T-helper 17 cell (primary cell): ENCODE measurements around the gene ATP2C1. TPM values are rescaled to one million over a fixed set of nuclear protein-coding genes. Genes with fewer than 3 reads are reported as not detected.
A peak's percentile ranks its signal among the peaks of the same experiment; 100 is the strongest.
"Not testable (repeated sequence)": the region's sequence is repeated elsewhere in the genome, so short reads cannot be mapped to it uniquely, and the experiment has no call there.

Source experiments
- ATAC-seq: fragments of 150-1000 bp; cut with Tn5 transposase; 2 replicates; pipeline ENCODE4 v1.10.0; 2021; ENCODE audit warnings: mild to moderate bottlenecking, moderate library complexity
- DNase-seq, 3 donors: peaks; one replicate each; pipeline versions ENCODE4 v3.0.0 to v3.0.0-alpha.2; 2020 to 2021
- H3K9me3 ChIP-seq: one replicate; pipeline ENCODE4 v1.7.0; 2013; ENCODE audit warnings: low read length, mild to moderate bottlenecking; ENCODE audit not compliant: control insufficient read depth, poor library complexity, severe bottlenecking
- H3K27ac Mint-ChIP-seq: one replicate; pipeline ENCODE4 v1.8.0; 2022; ENCODE audit warnings: mild to moderate bottlenecking, moderate library complexity, mixed read lengths
- H3K27me3 Mint-ChIP-seq: one replicate; pipeline ENCODE4 v1.8.0; 2022; ENCODE audit warnings: mixed read lengths
- H3K36me3 Mint-ChIP-seq: one replicate; pipeline ENCODE4 v1.8.0; 2022; ENCODE audit warnings: low read depth, mixed read lengths
- H3K4me1 Mint-ChIP-seq: one replicate; pipeline ENCODE4 v1.8.0; 2022; ENCODE audit warnings: mild to moderate bottlenecking, mixed read lengths
- H3K4me3 Mint-ChIP-seq: one replicate; pipeline ENCODE4 v1.8.0; 2022; ENCODE audit warnings: mild to moderate bottlenecking, moderate library complexity, mixed read lengths
- total RNA-seq, 4 donors: library from RNA in 2 of 4; stranded (reverse) in 2 of 4; gene quantifications; one replicate each; pipeline ENCODE4 v1.2.3 and lab custom pipeline; 2022 to 2026

Gene ATP2C1
- total RNA-seq, 2 donors from 2014 or later, result 57.9 to 60.0 TPM

- H3K27ac Mint-ChIP-seq, result peak overlapping the region; percentile 96
- ATAC-seq (no peak), DNase-seq (no peak)
- peaks cover 8% of the 10 kb centered on the region for H3K36me3 Mint-ChIP-seq
- H3K27me3 Mint-ChIP-seq, result no peaks in the 10 kb centered on the region
- H3K9me3 ChIP-seq, result no peaks in the 10 kb centered on the region
- no peak overlapping the region for H3K4me3 Mint-ChIP-seq
- peaks cover 26% of the 10 kb centered on the region for H3K4me1 Mint-ChIP-seq
Observed at GRCh38 chr3:131028844-131029243, 135.0 kb downstream of the ATP2C1 start.

- H3K36me3 Mint-ChIP-seq, result peaks cover 3% of the 10 kb centered on the region
- no peak for ATAC-seq
- peaks cover 9% of the 10 kb centered on the region for H3K4me1 Mint-ChIP-seq
- H3K9me3 ChIP-seq, result no peaks in the 10 kb centered on the region
- DNase-seq, result no peak
- H3K27ac Mint-ChIP-seq, result no peak overlapping the region
- H3K4me3 Mint-ChIP-seq, result no peak overlapping the region
- H3K27me3 Mint-ChIP-seq, result no peaks in the 10 kb centered on the region
Observed at GRCh38 chr3:131031660-131032059, 137.8 kb downstream of the ATP2C1 start.

GRCh38 chr3:131033480-131034080 lies 139.7 kb downstream of the ATP2C1 start:
- Mint-ChIP-seq H3K4me3 (no peak overlapping the region), H3K27ac (no peak overlapping the region), H3K4me1 (no peaks in the 10 kb centered on the region), H3K36me3 (peaks cover 3% of the 10 kb centered on the region), H3K27me3 (no peaks in the 10 kb centered on the region)
- ATAC-seq, result peak; percentile 70
- no peak for DNase-seq
- no peaks in the 10 kb centered on the region for H3K9me3 ChIP-seq

GRCh38 chr3:131036200-131036816 lies 142.4 kb downstream of the ATP2C1 start:
- H3K9me3 ChIP-seq, result no peaks in the 10 kb centered on the region
- no peak overlapping the region for H3K4me3 Mint-ChIP-seq
- no peak for DNase-seq
- no peaks in the 10 kb centered on the region for H3K27me3 Mint-ChIP-seq
- no peaks in the 10 kb centered on the region for H3K4me1 Mint-ChIP-seq
- H3K27ac Mint-ChIP-seq, result no peak overlapping the region
- no peak for ATAC-seq
- peaks cover 3% of the 10 kb centered on the region for H3K36me3 Mint-ChIP-seq

GRCh38 chr3:131036986-131037385 lies 143.1 kb downstream of the ATP2C1 start:
- Mint-ChIP-seq H3K27ac (no peak overlapping the region), H3K4me3 (no peak overlapping the region), H3K4me1 (peaks cover 4% of the 10 kb centered on the region), H3K36me3 (no peaks in the 10 kb centered on the region), H3K27me3 (no peaks in the 10 kb centered on the region)
- DNase-seq (no peak), ATAC-seq (no peak)
- H3K9me3 ChIP-seq, result no peaks in the 10 kb centered on the region

GRCh38 chr3:131038326-131038725 lies 144.4 kb downstream of the ATP2C1 start:
- H3K36me3 Mint-ChIP-seq, result peaks cover 2% of the 10 kb centered on the region
- ATAC-seq, result no peak
- H3K9me3 ChIP-seq, result no peaks in the 10 kb centered on the region
- H3K4me1 Mint-ChIP-seq, result peaks cover 4% of the 10 kb centered on the region
- no peak overlapping the region for H3K27ac Mint-ChIP-seq
- H3K27me3 Mint-ChIP-seq, result no peaks in the 10 kb centered on the region
- H3K4me3 Mint-ChIP-seq, result no peak overlapping the region
- DNase-seq, result no peak

GRCh38 chr3:131042271-131042985 lies 148.5 kb downstream of the ATP2C1 start:
- H3K36me3 Mint-ChIP-seq, H3K4me1 Mint-ChIP-seq, H3K27me3 Mint-ChIP-seq: not testable (repeated sequence)
- DNase-seq, result peak in 1 of 3 donors; percentile 17
- peaks cover 14% of the 10 kb centered on the region for H3K9me3 ChIP-seq
- H3K27ac Mint-ChIP-seq, result peak overlapping the region; percentile 89
- peak overlapping the region; percentile 57 for H3K4me3 Mint-ChIP-seq
- ATAC-seq, result peak; percentile 83

GRCh38 chr3:131047582-131047981 lies 153.7 kb downstream of the ATP2C1 start:
- DNase-seq (no peak), ATAC-seq (no peak)
- H3K27me3 Mint-ChIP-seq, result no peaks in the 10 kb centered on the region
- no peaks in the 10 kb centered on the region for H3K4me1 Mint-ChIP-seq
- H3K27ac Mint-ChIP-seq, result no peak overlapping the region
- no peak overlapping the region for H3K4me3 Mint-ChIP-seq
- peaks cover 14% of the 10 kb centered on the region for H3K9me3 ChIP-seq
- peaks cover 7% of the 10 kb centered on the region for H3K36me3 Mint-ChIP-seq

DNA sequence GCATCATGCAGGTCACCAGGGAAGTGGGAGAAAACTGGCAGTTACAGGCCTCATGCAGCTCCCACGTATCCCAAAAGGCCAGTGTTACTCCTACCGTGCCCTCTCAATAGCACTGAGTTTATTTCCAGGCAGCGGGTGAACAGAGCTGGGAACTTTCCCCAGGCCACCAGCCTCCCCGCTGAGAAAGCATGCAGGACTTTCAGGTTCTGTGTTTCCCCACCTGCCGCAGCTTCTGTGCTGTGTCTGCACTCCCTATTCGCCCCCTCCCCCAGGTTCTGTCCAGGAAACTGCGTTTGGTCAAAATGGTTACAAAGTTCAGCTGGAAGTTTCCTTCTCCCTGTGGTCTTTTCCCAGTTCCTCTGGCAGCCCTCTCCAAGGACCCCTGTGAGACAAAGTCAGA lies 154.1 kb downstream of the ATP2C1 start:
- Mint-ChIP-seq H3K27me3 (no peaks in the 10 kb centered on the region), H3K27ac (no peak overlapping the region), H3K36me3 (peaks cover 7% of the 10 kb centered on the region), H3K4me1 (no peaks in the 10 kb centered on the region), H3K4me3 (no peak overlapping the region)
- peaks cover 14% of the 10 kb centered on the region for H3K9me3 ChIP-seq
- no peak for DNase-seq
- no peak for ATAC-seq

DNA sequence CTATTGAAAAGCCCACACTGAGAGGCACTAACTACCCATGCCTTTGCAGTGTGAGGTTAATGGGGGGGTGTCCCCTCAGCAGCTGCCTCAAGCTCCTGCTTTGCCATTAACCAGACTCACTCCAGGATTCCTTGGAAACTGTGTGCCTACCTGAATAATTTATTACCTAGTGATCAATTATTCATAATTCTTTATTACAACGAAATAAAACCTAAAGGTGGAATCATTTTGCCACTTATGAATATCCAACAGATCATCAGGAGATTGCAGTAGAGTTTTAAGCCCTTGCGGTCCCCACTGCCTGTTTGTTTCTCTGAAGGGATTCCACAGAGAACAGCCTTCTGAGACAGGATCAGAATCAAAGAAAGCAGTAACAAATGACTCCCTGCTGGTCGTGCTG lies 156.1 kb downstream of the ATP2C1 start:
- H3K27ac Mint-ChIP-seq, result no peak overlapping the region
- ATAC-seq, result no peak
- H3K27me3 Mint-ChIP-seq, result no peaks in the 10 kb centered on the region

DNA sequence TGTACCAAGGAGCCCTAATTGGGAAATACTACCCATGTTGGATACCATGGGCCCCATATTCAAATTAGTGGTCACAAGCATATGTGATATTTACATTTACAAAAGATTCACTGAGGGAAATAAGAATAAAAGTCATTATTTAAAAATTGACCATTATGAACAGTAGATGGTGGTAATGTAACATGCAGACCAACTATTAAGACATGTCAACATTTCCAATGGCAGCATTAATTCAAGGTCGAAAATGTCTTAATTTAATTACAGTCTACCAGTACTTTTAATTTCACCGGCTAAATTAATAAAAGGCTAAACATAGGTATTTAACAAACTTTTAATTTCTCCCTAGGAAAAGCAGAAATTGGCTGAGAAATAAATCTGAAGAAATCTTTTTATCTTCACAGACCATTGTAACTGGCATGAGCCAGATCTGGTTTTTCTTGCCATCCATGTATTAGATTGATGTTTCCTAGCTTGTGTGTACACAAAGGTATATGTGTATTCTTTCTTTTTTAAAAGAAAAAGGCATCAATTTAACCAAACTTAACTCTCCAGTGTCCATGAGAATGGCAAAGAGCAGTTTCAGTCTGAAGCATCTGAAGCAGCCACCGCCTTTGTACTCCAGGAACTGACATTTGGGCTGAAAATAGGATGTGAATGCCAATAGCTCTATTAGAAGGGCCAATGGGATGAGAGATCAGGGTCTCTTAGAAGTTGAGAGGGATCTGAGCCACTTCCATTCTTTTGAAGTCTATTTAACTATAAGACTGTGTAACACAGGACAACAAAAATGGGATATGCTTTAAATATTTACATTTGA lies 159.4 kb downstream of the ATP2C1 start:
- H3K27me3 Mint-ChIP-seq, result no peaks in the 10 kb centered on the region
- H3K27ac Mint-ChIP-seq, result no peak overlapping the region
- H3K36me3 Mint-ChIP-seq, result no peaks in the 10 kb centered on the region
- DNase-seq, result no peak
- H3K4me3 Mint-ChIP-seq, result no peak overlapping the region
- peaks cover 5% of the 10 kb centered on the region for H3K4me1 Mint-ChIP-seq
- ATAC-seq, result no peak
- no peaks in the 10 kb centered on the region for H3K9me3 ChIP-seq

More for the DNA sequence above, 156.1 kb downstream of the ATP2C1 start:
- peaks cover 12% of the 10 kb centered on the region for H3K9me3 ChIP-seq
- DNase-seq, result no peak
- Mint-ChIP-seq H3K4me1 (no peaks in the 10 kb centered on the region), H3K4me3 (no peak overlapping the region), H3K36me3 (peaks cover 2% of the 10 kb centered on the region)
